GM11168 (cell line): ENCODE results near the gene BCL2L1.

Experiments
- in situ Hi-C: fragments of 300-500 bp; cut with MboI; formaldehyde crosslinking; loops from one replicate; pipeline ENCODE4 v1.12.0; 2022; ENCODE audit warnings: low sequenced_read_pairs; ENCODE audit not compliant: unreplicated experiment

BCL2L1 gene

DNA sequence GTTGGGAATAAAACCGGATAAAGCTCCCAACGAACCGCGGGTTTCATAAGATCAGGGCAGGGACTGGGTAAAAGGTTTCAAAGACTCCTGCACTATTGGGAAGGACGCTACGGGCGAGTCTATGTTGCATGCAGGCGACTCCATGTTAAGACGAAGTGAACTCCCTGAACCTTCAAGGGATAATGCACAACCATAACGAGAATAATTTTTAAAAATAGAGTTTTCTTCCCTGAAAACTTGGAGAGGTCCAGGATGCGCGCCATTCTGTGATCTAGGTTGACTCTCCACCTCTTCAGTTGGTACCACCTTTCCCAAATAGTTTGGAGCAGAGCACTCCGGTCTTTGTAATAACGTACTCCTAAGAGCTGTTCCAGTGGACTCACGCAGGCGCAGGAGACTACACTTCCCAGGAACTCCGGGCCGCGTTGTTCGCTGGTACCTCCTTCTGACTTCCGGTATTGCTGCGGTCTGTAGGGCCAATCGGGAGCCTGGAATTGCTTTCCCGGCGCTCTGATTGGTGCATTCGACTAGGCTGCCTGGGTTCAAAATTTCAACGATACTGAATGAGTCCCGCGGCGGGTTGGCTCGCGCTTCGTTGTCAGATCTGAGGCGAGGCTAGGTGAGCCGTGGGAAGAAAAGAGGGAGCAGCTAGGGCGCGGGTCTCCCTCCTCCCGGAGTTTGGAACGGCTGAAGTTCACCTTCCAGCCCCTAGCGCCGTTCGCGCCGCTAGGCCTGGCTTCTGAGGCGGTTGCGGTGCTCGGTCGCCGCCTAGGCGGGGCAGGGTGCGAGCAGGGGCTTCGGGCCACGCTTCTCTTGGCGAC is 16.3 kb upstream of the BCL2L1 start, which contains the start of gene TPX2:
Gene TPX2 (plus strand): TSS at position 562 of the 821 bp plus-strand sequence. CDS start 18,187 bp downstream, outside the sequence.
- in situ Hi-C loops: no loop called here

- in situ Hi-C loops: no loop called here
Measured at GRCh38 chr20:31731321-31731717, 8.7 kb upstream of the BCL2L1 start.

GRCh38 chr20:31723319-31724078 is 831 bp upstream of the BCL2L1 start:
- in situ Hi-C loops: no loop called here

DNA sequence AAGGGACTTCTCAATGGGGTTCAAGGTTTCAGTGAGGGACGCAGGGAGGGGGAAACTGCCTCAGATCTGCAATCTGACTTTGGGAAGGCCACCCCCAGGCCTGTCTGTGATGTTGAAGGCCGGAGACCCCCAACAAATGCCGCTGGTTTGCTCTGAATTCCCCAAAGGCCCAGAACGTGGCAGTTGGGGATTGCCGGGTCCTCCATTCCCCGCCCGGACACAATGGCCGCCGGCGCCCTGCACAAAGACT is 326 bp upstream of the BCL2L1 start:
- in situ Hi-C loops: no loop called here

DNA sequence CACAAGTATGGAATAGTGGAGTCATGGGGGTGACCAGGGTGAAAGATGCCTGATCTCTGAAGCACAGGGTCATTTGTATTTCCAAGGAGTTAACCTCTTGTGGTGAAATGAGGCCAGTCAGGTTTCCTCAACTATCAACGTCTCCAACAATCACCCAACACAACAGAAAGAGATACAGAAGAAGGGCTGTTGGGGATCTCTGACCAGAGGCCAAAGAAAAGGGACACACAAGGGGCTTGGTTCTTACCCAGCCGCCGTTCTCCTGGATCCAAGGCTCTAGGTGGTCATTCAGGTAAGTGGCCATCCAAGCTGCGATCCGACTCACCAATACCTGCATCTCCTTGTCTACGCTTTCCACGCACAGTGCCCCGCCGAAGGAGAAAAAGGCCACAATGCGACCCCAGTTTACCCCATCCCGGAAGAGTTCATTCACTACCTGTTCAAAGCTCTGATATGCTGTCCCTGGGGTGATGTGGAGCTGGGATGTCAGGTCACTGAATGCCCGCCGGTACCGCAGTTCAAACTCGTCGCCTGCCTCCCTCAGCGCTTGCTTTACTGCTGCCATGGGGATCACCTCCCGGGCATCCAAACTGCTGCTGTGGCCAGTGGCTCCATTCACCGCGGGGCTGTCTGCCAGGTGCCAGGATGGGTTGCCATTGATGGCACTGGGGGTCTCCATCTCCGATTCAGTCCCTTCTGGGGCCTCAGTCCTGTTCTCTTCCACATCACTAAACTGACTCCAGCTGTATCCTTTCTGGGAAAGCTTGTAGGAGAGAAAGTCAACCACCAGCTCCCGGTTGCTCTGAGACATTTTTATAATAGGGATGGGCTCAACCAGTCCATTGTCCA is 1.0 kb downstream of the BCL2L1 start:
- in situ Hi-C loops: no loop called here

- in situ Hi-C loops: no loop called here
Measured at GRCh38 chr20:31720486-31721407, 1.9 kb downstream of the BCL2L1 start.

DNA sequence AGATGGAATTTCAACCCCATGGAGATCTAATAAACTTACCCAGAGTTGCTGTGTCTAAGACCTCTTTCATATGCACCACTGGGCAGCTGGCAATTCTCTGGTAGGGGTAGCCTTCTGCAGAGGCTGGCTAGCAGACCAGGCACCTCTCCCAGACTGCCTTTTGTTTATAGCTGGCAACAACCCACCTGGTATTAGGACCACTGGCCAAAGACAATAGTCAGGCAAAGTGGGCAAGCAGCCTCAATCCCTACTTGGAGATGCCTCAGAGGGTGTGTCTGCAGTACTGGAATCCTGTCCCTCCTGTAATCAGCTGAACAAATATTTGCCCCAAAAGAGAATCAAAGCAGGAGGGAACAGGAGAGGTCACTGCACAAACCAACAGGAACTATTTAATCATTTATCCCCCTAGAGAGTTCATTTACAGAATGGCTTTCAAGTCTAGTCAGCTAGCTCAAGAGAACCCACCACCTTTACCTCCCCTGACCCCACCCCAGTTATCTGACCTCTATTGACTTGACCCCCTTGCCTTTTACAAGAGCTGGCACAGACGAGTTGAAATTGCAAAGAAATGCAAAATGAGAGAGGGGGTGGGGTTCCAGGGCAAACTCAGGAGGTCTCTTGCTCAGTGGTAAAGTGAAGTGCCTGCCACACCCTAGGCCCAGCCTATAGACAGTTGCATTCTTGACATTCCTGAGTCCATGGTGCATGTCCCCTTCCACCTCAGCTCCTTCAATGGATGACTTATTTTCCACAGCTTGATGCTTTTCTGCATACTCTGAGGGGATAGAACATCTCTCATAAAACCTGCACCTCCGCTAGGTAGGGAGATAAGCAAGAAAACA is 2.8 kb downstream of the BCL2L1 start:
- in situ Hi-C loops: loop anchor here (5.0 kb wide), 1 partner anchor 58 kb away; no protein-coding TSS in a partner anchor

DNA sequence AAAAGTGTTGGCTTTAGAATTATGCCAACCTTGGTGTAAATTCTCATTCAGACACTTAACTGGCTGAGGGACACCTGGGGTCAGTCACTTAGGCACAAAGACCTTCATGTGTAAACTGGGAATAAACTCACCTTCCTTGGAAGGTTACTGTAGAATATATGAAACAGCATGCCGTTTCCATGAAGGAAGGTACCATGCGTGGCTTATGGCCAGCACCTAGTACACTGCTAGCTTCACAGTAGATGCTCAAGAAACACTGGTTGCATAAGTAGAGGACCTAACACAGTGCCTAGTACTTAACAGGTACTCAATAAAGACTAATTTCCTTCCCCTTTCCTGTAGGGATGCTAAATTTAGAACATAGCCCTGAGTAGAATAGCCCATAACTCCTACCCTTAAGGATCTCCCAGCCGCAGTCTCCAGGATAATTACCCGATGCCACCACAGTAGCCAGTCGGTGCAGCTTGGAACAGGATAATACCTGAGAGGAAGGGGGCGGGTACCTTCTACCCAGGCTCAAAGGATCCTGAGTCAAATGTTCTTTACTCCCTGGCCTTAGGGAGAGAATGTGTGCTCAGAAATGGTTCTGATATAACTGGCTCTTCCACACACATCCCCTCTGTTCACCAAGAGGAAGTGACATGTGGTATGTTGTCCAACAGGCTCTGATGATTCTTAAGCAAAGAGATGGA is 3.6 kb downstream of the BCL2L1 start:
- in situ Hi-C loops: loop anchor here (5.0 kb wide), 1 partner anchor 57 kb away; no protein-coding TSS in a partner anchor

DNA sequence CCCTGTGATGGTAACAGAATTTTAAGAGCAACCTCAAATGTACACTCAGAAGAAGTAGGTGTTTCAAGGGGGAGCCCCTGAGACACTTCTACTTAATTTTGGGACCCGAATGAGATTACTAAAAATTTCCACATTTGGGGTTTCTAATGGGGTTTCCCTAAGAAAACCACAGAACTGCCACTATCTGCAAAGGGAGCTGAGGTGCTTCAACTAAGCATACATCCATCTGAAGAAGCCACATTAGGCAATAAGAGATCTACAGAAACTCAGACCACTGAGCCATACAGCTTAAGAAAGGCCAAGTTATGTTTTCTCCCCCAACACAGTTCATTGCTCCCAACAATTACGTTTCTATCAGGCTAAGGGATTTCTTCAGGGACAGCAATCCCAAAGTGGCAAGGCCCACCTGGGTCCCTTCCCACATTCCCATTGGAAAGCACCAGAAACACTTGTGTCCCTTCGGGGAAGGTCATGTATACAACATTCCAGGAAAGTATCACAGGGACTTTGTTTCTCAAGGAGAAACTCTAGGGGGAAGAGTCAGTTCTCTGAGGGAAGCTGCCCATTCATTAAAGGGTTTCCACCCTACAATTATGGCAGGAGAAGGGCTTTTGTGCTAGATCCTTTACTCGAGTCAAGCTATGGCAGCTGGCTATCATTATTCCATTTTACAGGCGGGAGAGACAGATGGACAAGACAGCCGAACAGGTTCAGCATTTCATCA is 5.0 kb downstream of the BCL2L1 start:
- in situ Hi-C loops: loop anchor here (5.0 kb wide), 1 partner anchor 55 kb away; no protein-coding TSS in a partner anchor

DNA sequence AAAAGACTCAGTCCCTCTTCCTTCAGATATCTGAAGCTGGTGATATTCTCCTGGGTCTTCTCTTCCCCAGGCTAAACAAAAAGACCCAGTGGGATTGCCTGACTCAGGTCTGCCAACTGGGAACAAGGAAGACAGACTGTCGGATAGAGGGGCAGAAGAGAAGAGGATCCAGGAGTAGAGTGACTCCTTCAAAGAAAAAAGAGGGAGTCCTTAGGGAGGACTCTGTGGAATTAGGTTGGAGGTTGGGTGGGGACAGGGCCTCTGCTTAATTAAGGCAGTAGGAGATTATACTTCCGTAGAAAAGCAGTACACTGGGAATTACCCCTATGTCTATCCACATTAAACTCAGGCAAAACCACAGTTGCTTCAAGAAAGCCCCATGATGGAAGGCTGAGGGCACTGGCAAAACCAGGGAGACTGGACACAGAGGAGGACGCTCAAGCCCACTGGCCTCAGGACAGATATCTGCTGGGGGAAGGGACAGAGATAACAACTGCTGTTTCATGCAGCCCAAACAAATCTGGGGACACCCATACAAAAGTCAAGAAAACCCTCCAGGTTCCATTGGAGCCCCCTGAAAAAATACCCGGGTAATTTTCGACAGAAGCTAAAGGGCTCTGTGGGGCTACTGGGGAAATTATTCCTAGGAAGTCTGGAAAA is 5.7 kb downstream of the BCL2L1 start:
- in situ Hi-C loops: loop anchor here (5.0 kb wide), 1 partner anchor 55 kb away; no protein-coding TSS in a partner anchor

DNA sequence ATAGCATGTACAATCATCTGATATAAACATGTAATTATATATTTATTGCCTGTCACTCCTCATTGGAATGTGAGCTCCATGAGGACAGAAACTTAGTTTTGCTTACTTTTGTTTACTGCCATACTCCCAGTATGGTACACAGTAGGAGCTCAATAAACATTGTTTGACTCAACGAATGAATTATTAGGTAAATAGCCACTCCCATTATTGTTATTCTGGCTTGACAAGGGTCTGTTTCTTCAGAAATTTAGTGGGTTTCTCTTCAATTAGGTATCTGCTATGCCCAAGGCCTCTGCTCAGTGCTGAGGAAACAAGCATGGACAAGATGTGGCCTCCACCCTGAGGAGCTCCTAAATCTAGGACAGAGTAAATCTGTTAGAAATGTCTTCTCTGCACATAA is 6.3 kb downstream of the BCL2L1 start:
- in situ Hi-C loops: loop anchor here (5.0 kb wide), 1 partner anchor 54 kb away; no protein-coding TSS in a partner anchor

DNA sequence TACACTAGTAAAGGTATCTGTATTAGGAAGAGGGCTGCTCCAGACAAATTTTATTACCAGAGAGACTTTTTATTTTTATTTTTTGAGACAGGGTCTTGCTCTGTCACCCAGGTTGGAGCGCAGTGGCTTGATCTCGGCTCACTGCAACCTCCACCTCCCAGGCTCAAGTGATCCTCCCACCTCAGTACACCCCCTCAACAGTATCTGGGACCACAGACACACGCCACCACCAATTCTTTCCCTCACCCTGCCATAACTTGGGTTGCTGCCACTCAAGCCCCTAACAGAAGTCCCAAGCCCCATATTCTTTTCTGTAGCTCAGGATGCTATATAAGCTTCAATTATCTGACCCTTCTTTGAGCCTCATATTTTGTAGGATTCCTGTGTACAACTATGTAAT is 6.9 kb downstream of the BCL2L1 start:
- in situ Hi-C loops: loop anchor here (5.0 kb wide), 1 partner anchor 53 kb away; no protein-coding TSS in a partner anchor

GRCh38 chr20:31713312-31714273 is 9.1 kb downstream of the BCL2L1 start:
- in situ Hi-C loops: no loop called here

DNA sequence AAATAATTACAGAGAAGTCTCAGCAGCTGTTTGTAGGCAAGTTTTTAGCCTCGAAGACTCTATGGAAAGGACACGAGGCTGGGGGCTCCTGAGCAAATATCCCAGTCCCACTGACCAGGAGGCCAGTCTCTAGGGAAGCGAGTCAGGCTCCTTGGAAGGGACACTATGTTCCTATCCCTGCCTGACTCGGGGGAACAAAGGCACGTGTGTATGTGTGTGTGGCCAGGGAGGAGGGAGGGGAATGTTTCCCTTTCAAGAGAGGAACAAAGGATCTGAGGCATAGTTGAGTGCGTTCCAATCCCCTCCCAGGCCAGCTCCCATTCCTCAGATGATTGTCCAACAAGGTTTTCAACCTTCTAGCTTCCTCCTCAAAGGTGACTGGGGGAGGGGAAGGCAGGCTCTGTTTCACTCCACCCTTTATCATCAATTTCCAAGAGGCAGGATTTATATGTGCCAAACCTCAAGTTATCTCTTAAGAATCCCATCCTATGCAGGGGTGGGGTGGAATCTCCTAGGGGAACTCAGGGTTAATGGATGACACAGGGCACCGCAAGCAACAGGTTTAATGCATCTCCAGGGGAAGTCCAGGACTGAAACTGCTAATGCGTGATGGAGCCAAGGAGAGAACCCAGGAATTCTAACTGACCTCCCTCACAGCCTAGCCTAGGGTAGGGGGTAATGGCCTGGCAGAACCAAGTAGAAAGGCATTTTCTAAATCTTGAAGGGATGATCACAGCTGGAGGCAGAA is 9.9 kb downstream of the BCL2L1 start:
- in situ Hi-C loops: no loop called here

- in situ Hi-C loops: no loop called here
Measured at GRCh38 chr20:31712112-31712553, 10.5 kb downstream of the BCL2L1 start.
